NCI-H446 (cell line): ENCODE results near the gene SMYD3.
A peak's percentile ranks its signal among the peaks of the same experiment; 100 is the strongest.

Source experiments
- DNase-seq, 2 experiments: peaks; one replicate each; lab custom pipeline; 2025; lab: John Stamatoyannopoulos, UW

SMYD3 gene

DNA sequence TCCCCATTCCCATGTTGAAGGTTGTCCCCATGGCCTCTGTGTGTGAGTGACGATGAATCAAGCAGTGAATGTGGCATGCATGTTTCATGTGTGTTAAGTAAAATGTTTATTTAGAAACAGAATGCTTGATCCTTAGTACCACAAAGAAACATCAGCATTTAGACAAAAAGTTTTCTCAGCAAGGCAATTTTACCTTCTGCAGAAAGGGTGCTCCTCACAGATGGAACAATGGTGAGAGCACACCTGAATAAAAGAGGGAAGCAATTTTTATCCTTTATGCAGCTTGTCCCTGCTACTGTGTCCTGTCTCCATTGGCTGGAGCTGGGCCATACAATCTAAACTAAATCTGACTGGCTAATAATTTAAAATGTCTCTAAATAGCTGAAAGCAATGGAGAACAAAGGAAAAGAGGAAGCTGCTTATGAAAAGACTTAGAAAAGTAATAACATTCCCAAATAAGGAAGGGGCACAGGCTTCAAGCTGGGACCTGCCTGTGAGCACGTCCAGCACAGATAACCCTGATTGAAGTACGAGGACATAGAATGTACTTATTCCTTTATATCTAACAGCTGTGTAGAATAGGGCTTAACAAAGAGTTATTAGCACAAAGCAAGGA lies 8.4 kb upstream of the SMYD3 start:
- no peak for DNase-seq

DNA sequence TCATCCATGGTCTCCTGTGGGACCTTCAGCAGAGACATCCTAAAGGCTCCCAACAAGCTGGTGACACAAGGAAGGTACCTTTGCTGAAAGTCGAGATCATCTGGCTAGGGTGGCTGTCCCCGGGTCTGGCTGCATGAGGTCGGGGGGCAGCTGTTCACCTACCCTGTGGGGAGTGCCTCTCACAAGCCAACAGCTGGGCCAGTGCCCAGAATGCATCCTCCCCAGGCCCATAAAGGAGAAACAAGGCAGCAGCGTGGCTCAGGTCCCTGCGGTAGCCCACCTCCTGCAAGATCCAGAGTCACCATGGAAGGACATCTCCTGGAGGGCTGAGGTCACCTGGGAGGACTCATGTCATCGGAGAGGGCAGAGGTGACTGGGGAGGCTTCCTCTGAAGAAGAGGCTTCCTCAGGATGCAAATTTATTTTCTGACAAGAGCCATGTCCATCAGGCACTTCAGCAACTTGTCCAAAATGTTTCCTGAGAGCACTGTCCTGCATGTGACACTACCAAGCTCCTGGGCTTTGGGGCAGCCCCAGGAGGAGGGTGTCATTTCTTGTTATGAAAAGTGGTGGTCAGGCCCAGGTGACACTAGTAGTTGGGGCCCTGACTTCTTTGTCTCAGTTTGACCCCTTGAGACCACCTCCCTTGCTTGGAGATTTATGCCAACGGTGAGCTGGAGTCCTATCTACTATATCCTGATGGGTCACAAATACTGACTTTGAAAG lies 6.7 kb upstream of the SMYD3 start:
- no peak for DNase-seq

DNA sequence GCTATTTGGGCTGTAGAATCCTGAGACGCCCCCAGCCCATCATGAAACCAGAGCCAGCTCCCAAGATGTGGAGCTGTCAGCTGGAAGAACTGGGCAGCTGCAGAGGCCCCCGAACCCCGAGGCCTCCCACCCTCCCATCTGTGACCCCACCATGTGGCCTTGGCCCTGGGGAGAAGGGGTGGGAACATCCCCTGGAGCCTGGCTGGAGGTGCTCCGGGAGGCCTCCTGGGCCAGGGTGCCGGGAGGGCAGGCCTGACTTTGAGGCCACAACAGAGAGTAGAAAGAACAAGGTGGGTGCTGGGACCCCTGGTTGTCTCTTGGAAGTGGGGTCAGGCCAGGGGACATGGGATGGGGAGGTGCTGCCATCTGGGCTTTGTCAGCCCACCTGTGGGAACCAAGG lies 6.0 kb upstream of the SMYD3 start:
- DNase-seq, result no peak

- no peak for DNase-seq
These were observed 5.6 kb upstream of the SMYD3 start for GRCh38 chr1:246512635-246513034.

DNA sequence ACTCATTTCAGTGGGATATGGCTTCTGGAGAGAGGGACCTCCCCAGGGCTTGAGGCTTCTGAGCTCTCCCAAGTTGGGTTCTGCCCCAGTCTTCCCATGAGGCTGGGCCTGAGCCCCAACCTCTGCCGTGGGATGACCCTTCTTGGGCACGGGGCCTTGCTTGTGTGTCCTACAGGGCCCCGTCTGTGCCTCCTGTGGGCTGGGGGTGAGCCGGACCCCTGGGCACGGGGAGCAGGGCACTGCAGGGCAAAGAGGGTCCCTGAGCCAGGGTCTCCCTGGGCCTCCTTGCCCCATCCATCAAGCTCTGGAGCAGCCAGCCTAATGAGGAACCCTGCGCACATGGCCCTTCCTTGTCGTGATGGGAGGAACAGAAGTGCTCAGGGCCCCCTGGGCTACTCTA lies 5.2 kb upstream of the SMYD3 start:
- DNase-seq, result no peak

GRCh38 chr1:246511203-246511602 lies 4.1 kb upstream of the SMYD3 start:
- DNase-seq, result no peak

- no peak for DNase-seq
These were observed 3.3 kb upstream of the SMYD3 start for GRCh38 chr1:246510147-246511030.

GRCh38 chr1:246508897-246509688 lies 2.0 kb upstream of the SMYD3 start:
- DNase-seq, result no peak

DNA sequence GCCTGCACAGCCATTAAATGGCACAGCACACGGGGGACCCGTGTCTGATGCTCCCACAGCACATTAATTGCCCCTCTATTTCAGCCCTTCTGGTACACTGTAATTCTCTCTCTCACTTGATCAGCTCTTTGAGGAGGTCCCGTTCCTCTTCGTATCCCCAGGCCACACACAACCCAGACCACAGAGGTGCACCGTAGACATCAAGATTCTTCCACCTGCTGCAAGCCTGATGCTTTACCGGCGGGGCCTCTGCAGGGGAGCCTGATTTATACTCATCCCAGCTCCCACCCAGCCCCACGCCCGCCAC lies 759 bp downstream of the SMYD3 start:
- DNase-seq, result no peak

- no peak for DNase-seq
These were observed 3.7 kb downstream of the SMYD3 start for GRCh38 chr1:246503341-246503740.

DNA sequence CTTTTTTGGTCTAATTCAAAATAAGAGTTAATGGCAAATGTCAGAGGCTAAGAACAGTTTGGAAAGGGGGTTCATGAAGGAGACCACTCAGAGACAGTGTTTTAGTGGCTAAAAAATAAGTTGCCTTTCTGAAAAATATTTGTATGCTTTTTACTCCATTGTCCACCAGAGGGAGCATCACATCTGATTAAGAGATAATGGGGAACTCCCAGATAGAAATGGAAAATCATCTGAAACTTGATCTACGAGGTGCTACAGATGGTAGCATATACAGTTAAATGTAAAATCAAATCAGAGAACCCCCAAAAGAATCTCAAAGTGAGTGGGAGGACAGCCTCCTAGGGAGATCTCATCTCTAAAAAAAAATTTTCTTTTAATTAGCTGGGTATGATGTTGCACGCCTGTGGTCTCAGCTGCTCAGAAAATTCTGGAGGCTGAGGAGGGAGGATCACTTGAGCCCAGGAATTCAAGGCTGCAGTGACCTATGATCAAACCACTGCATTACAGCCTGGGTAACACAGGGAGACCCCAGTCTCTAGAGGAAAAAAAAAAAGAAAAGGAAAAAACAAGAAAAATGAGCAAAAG lies 9.7 kb downstream of the SMYD3 start:
- DNase-seq, result peak; percentile 30 to 80

- peak; percentile 48 to 74 for DNase-seq
These were observed 14.4 kb downstream of the SMYD3 start for GRCh38 chr1:246492611-246493245.

- no peak for DNase-seq
These were observed 15.5 kb downstream of the SMYD3 start for GRCh38 chr1:246491551-246492053.

GRCh38 chr1:246488674-246489073 lies 18.4 kb downstream of the SMYD3 start:
- DNase-seq, result no peak

DNA sequence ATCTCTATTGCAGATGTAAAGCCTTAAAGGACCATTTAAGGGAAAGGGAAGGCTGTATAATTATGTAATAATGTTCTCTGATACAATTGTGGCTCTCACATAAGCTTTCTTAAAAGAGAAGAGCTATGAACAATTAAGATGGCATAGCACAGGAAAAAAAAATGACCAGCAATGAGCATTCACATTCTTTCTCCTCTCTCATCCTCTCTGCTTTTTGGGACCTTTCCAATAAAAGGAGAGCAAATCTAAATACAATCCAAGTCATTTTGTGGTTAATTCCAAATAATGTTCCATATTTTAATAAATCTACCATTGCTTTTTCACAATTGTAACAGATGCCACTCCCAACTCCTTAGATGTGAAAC lies 23.5 kb downstream of the SMYD3 start:
- no peak for DNase-seq

DNA sequence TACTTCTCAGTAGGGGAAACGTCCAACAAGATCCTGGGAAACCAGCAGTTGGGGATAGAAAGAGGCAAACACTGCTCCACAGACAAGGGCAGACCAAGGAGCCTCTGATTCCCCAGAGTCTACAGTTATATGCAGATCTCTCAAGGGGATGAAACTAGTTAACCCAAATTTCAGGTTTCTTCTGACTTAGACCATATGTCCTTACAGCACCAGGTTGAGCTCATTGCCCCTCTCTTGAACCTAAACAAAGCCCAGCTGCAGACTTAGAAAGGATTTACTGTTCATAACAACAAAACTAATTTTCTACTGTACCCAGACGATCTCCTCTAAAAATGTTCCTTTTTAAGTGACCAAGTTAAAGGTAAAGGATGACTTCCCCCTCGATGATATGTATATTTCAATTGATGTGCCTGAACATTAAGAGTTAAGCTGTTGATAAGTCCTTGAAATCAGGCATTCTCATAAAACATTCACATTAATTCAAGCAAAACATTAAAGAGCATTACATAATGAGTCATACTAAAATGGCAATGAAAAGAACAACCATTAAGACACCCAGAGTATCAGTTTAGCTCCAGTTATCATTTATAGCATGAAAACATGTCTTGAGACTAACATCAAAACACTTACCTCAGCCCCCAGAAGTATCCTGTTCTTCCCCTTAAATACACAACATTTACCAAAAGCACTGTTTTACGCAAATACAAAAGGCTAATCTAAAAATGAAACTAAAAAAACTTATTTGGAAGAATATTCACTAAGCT lies 24.1 kb downstream of the SMYD3 start:
- no peak for DNase-seq

DNA sequence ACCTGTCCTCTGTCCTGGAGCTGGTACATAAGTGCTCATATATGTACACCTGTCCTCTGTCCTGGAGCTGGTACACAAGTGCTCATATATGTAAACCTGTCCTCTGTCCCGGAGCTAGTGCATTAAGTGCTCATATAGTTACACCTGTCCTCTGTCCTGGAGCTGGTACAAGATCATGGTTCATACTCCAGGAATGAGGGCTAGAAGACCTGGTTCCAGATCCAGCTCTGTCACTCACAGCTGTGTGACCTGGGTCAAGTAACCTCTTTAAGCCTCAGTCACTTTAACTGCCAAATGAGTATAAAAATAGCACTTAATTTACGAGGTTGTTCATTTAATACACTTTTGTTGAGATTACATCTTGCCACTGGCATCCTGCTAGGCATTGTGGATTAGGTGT lies 28.0 kb downstream of the SMYD3 start:
- no peak for DNase-seq

GRCh38 chr1:246477634-246478033 lies 29.4 kb downstream of the SMYD3 start:
- no peak for DNase-seq

GRCh38 chr1:246476771-246477170 lies 30.3 kb downstream of the SMYD3 start:
- DNase-seq, result no peak

GRCh38 chr1:246471688-246472087 lies 35.4 kb downstream of the SMYD3 start:
- DNase-seq, result no peak

GRCh38 chr1:246470585-246470984 lies 36.5 kb downstream of the SMYD3 start:
- no peak for DNase-seq
